Suprapubic skin (tissue), 4 donors: ENCODE results near the gene ASNSD1. TPM values are rescaled to one million over a fixed set of nuclear protein-coding genes. Genes with fewer than 3 reads are reported as not detected.

ENCODE experiments used
- DNase-seq, 2 donors: peaks; one replicate each; pipeline ENCODE4 v3.0.0-alpha.2; 2019; ENCODE audit warnings: low spot score in 2 of 2
- H3K27ac ChIP-seq: fragments of 200-600 bp; sonication (generic); one replicate; pipeline ENCODE4 v1.5.1; 2019
- H3K27me3 ChIP-seq: fragments of 200-600 bp; sonication (generic); one replicate; pipeline ENCODE4 v1.5.1; 2019
- H3K36me3 ChIP-seq: fragments of 200-600 bp; sonication (generic); one replicate; pipeline ENCODE4 v1.5.1; 2019
- H3K4me1 ChIP-seq: fragments of 200-600 bp; sonication (generic); one replicate; pipeline ENCODE4 v1.5.1; 2019
- H3K4me3 ChIP-seq: fragments of 200-600 bp; sonication (generic); one replicate; pipeline ENCODE4 v1.5.1; 2019; ENCODE audit warnings: mild to moderate bottlenecking
- H3K9me3 ChIP-seq: fragments of 200-600 bp; sonication (generic); one replicate; pipeline ENCODE4 v1.5.1; 2019
- EP300 ChIP-seq: sonication (generic); formaldehyde crosslinking; IDR thresholded peaks from one replicate; pipeline ENCODE4 v1.6.1; 2017; ENCODE audit warnings: antibody characterized with exemption
- POLR2A ChIP-seq, 2 donors: fragments of 450-650 bp; IDR thresholded peaks; one replicate each; pipeline ENCODE4 v1.6.1; 2017; ENCODE audit warnings: antibody characterized with exemption in 2 of 2, mild to moderate bottlenecking in 2 of 2, moderate library complexity in 2 of 2
- POLR2AphosphoS5 ChIP-seq, 3 donors: sonication (generic); formaldehyde crosslinking; IDR thresholded peaks; one replicate each; pipeline ENCODE4 v1.6.1; 2017; ENCODE audit warnings: antibody characterized with exemption in 3 of 3
- WGBS: methylation state at CpG from one replicate; pipeline ENCODE4 v1.1.5; 2018; 5-methylcytosine and 5-hydroxymethylcytosine counted together
- total RNA-seq, 4 donors: library from RNA; depleted of rRNA; stranded (reverse); fragments of >200 nt; gene quantifications; one replicate each; pipeline ENCODE4 v1.1.0, GENCODE V29; 2016
- TF ChIP-seq, protein P1 (sequence below), 2 donors: fragments of 200-600 bp in 1 of 2; fragments of 450-650 bp in 1 of 2; sonication (generic) in 1 of 2; IDR thresholded peaks; one replicate each; pipeline ENCODE4 v1.5.1; 2016 to 2019; ENCODE audit warnings: antibody characterized with exemption in 2 of 2, mild to moderate bottlenecking in 1 of 2, moderate library complexity in 1 of 2

The ASNSD1 gene
- total RNA-seq, result 10 to 100 TPM; 27.9 to 34.8 (median 31.7) TPM

DNA sequence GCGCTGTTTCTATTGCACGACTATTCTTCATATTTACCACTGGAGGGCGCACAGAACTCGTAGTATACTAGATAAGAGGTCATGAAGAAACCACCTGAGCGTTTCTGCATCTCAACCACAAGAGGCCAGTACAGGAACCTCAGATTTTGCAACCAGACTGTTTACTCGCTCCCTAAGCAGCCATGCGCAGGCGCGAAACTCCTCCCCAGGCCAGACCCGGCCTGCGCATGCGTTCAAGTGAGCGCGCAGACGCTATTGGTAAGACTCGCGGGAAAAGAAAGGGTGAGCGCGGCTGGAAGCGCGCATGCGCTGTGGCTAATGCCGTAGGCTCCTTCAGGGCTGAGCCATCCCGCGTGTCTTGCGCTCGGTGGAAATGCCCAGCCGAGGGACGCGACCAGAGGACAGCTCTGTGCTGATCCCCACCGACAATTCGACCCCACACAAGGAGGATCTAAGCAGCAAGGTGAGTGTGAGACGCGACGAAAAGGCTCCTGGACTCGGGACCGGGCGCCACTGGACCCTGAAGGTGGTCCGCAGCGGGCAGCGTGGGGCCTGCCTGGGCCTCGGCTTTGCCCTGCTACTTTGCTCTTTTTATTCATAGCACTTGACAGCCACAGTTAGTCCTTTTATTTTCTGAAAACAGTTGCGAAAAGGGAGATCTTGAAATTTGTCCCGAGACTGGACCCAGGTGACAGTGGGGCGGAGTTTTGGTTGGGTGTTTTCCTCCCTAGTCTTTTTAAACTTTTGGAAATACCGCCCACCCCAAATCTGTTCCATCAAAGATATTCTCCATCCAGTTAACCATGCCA, at the start of gene ASNSD1:
Gene ASNSD1, plus strand, starts transcription at position 312 of the 809 bp plus-strand sequence. CDS start 4,674 bp downstream, outside the sequence.
- H3K27me3 ChIP-seq, result no peaks in the 10 kb centered on the region
- peaks cover 37% of the 10 kb centered on the region for H3K4me1 ChIP-seq
- peak within 1 kb of the TSS; percentile 68 for H3K27ac ChIP-seq
- DNase-seq, result peak; percentile 98 to 99
- no peaks in the 10 kb centered on the region for H3K9me3 ChIP-seq
- TF ChIP-seq EP300 (no peak), POLR2A (IDR thresholded peaks at IDR 0.05) (peak; percentile 27 to 92), POLR2AphosphoS5 (IDR thresholded peaks at IDR 0.05) (peak in 1 of 3 donors; percentile 88)
- TF ChIP-seq, protein P1, sequence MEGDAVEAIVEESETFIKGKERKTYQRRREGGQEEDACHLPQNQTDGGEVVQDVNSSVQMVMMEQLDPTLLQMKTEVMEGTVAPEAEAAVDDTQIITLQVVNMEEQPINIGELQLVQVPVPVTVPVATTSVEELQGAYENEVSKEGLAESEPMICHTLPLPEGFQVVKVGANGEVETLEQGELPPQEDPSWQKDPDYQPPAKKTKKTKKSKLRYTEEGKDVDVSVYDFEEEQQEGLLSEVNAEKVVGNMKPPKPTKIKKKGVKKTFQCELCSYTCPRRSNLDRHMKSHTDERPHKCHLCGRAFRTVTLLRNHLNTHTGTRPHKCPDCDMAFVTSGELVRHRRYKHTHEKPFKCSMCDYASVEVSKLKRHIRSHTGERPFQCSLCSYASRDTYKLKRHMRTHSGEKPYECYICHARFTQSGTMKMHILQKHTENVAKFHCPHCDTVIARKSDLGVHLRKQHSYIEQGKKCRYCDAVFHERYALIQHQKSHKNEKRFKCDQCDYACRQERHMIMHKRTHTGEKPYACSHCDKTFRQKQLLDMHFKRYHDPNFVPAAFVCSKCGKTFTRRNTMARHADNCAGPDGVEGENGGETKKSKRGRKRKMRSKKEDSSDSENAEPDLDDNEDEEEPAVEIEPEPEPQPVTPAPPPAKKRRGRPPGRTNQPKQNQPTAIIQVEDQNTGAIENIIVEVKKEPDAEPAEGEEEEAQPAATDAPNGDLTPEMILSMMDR (IDR thresholded peaks at IDR 0.05), result peak; percentile 87 to 99
- H3K4me3 ChIP-seq, result peak within 1 kb of the TSS; percentile 67
- peaks cover 6% of the 10 kb centered on the region for H3K36me3 ChIP-seq
- WGBS, result under 1% methylated on average over 34 of the region's 46 CpGs

DNA sequence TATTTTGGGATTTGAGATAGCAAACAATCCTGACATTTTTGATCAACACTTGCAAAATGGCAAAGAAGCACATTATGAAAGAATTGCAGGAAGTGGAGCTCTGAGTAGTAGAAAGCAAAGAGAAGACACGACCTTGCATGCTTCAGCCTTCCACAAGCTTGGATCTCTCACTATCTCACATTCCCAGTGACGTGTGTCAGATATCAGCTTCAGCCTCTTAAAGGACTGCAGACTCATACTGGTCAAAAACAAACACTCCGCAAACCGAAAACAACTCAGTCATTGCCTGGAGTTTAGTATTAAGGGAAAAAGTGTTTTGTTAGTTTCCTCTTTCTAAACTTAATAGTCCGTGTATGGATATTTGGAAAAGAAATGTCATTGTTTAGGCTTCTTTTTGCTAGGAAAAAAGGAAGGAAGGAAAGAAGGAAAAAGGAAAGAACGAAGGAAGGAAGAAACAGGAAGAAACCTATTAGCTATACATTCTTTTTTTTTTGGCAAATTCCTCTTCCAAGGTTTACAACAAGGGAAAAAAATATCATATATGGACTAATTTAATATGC, 48.1 kb upstream of the ASNSD1 start:
- DNase-seq, result no peak
- Histone ChIP-seq H3K4me3 (peak overlapping the region; percentile 20), H3K27me3 (no peaks in the 10 kb centered on the region), H3K9me3 (no peaks in the 10 kb centered on the region), H3K27ac (no peak overlapping the region), H3K36me3 (no peaks in the 10 kb centered on the region), H3K4me1 (peaks cover 5% of the 10 kb centered on the region)
- TF ChIP-seq POLR2A (IDR thresholded peaks at IDR 0.05), result no peak
- no peak for TF ChIP-seq POLR2AphosphoS5 (IDR thresholded peaks at IDR 0.05)
- TF ChIP-seq, protein P1 (IDR thresholded peaks at IDR 0.05), result no peak
- no peak for TF ChIP-seq EP300
- WGBS, result 32% methylated on average over 6 of the region's 6 CpGs

- Histone ChIP-seq H3K4me1 (peaks cover 5% of the 10 kb centered on the region), H3K9me3 (no peaks in the 10 kb centered on the region), H3K27ac (no peak overlapping the region), H3K4me3 (peak overlapping the region; percentile 20), H3K36me3 (no peaks in the 10 kb centered on the region), H3K27me3 (no peaks in the 10 kb centered on the region)
- no peak for DNase-seq
- 36% methylated on average over 2 of the region's 2 CpGs for WGBS
- TF ChIP-seq EP300, result no peak
Measured at GRCh38 chr2:189613650-189614420, 47.4 kb upstream of the ASNSD1 start.

- H3K27ac ChIP-seq, result no peak overlapping the region
- no peaks in the 10 kb centered on the region for H3K27me3 ChIP-seq
- no peak for DNase-seq
- no peaks in the 10 kb centered on the region for H3K9me3 ChIP-seq
- H3K36me3 ChIP-seq, result no peaks in the 10 kb centered on the region
- TF ChIP-seq, protein P1 (IDR thresholded peaks at IDR 0.05), result no peak
- TF ChIP-seq POLR2A (IDR thresholded peaks at IDR 0.05), result no peak
- TF ChIP-seq EP300, result no peak
- TF ChIP-seq POLR2AphosphoS5 (IDR thresholded peaks at IDR 0.05), result no peak
- WGBS, result 81% methylated on average over 4 of the region's 4 CpGs
- H3K4me1 ChIP-seq, result peaks cover 5% of the 10 kb centered on the region
- no peak overlapping the region for H3K4me3 ChIP-seq
Measured at GRCh38 chr2:189614585-189614984, 46.7 kb upstream of the ASNSD1 start.

DNA sequence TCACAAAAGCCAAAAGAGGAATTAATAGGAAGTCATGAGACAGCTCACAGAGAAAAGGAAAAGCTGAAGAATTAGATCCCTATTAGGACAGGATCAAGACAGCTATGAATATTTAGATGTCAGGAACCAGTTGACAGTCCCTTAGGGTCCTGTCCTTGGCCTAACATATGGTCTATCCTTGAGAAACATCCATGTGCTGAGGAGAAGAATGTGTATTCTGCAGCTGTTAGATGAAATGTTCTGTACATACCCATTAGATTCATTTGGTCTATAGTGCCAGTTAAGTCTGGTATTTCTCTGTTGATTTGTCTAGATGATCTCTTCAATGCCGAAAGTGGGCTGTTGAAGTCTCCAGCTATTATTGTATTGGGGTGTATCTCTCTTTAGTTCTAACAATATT, 43.1 kb upstream of the ASNSD1 start:
- H3K4me3 ChIP-seq, result no peak overlapping the region
- H3K4me1 ChIP-seq, result peaks cover 5% of the 10 kb centered on the region
- TF ChIP-seq POLR2A (IDR thresholded peaks at IDR 0.05), result no peak
- no peak for TF ChIP-seq POLR2AphosphoS5 (IDR thresholded peaks at IDR 0.05)
- no peak for TF ChIP-seq EP300
- TF ChIP-seq, protein P1 (IDR thresholded peaks at IDR 0.05), result no peak
- no peaks in the 10 kb centered on the region for H3K9me3 ChIP-seq
- 0% methylated on average over 1 of the region's 1 CpG for WGBS
- H3K27ac ChIP-seq, result no peak overlapping the region
- no peaks in the 10 kb centered on the region for H3K27me3 ChIP-seq
- H3K36me3 ChIP-seq, result no peaks in the 10 kb centered on the region
- no peak for DNase-seq
